DLD1 (cell line): Measurements from ENCODE around the gene CDH22.

Source experiments
- in situ Hi-C: cut with HindIII; loops from 2 replicates; pipeline ENCODE4 v1.10.0; 2017; ENCODE audit warnings: low sequenced_read_pairs

CDH22 gene

DNA sequence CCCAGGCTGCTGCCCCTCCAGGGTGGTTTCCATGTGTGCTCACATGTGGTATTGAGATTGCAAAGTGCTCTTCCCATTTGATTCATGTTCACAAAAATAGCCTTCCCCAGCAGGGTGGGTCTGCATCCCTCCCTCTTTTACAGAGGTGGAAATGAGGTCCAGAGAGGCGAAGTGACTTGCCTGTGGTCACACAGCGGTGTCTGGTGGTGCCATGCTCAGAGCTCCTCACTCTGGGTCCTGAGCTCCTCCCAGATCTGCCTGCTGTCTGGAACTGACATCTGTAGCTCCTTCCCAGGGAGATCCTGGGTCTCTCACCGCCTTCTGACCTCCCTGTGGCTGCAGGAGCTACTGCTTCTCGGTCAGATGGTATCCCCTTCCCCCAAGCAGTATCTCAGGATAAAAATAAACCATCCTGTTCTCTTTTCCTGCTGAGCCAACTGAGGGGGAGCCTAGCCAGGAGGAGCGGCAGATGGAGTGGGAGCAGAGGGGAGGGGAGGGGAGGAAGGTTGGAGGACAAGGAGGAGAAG, 178.3 kb downstream of the CDH22 start:
- in situ Hi-C loops, result loop anchor here (5.0 to 10.0 kb wide), 2 partner anchors 62 to 265 kb away; no protein-coding TSS in a partner anchor

DNA sequence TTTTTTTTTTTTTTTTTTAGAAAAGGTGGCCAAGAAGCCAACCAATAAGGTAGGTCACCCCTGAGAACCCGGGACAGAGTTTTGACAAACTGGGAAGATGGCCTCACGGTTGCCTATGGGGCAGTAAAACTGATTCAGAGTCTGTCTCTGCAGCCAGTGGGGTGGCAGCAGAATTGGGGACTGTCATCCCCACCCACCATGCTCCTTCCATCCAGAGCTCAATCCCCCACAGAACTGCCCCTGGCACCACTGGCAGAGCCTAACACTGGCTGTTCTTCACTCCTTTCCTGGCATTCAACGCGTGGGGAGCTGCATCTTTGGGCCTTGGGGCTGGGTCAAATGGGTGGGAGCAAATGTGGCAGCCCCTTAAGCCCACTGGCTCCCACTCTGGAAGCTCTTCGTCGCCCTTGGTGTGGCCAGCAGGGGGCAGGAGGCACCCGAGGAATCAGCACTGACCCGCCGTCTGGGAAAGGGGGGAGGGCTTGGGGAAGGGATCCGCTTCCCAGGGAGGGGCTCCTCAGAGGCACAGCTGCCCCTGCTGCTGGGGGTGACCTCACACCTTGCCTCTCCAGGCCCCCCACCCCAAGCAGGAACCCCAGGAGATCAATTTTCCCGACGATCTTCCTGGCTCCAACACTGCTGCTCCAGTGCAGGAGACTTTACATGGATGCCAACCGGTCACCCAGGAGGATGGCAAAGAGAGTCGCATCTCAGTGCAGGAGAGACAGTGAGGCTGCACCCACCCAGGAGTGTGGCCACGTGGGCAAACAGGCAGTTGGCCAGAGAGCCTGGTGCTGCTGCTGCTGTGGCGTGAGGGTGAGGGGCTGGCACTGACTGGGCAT, 179.8 kb downstream of the CDH22 start:
- in situ Hi-C loops, result no loop called here

DNA sequence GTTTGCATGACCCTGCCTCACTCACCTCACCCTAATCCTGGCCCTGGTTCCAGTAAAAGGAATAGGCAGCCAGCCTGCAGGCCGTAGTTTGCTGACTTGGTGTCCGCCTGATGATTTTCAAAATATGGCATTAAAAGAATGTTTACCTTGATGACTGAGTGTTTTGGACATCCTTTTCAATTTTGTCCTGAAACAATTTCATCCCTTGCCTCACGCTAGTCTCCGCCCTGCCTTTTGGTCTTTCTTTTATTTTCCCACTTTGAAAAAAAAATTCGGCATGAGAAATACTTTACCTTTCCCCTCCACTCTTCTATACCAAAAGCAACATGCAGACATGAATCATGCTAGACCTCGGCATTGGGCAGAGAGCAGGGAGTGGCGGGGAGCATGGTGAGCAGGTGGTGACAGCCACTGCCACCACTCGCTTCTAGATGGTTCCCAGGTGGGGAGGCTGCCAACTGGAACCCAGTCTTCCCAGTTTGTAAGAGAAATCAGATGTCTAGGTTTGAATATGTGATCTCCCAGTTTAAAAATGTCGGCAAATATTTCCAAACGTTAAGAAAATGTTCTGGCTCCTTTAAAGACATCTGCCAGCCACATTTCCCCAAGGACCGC, 180.8 kb downstream of the CDH22 start:
- in situ Hi-C loops, result no loop called here

DNA sequence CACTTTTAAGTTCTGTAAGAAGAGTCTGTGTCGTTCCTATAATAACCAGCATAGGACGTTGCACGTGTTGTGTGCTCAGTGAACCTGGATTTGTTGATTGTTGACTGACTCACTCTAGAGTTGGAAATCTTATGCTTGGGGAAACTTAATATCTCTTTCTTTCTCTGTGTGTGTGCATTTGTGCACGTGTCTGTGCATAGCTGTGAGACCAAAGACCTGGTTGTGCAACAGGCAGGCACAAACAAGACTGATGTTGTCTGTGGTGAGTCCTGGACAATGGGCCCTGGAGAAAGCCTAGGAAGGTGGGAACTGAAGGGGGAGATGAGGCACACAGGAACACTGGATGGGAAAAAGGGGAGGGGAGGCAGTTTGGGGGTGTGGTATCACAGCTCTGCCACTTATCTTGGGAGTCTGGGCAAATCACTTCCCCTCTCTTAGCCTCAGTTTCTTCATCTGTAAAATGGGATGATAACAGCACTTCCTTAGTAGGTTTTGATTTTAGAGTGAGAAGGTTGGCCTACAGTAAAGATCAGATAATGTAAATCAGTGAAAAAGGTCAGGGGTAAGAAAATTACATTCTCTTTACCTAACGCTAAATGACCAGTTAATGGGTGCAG, 181.8 kb downstream of the CDH22 start:
- in situ Hi-C loops, result no loop called here
